Stimulated activated CD4-positive, alpha-beta T cell treated with anti-CD3 and anti-CD28 coated beads, Interleukin-12 subunit alpha, Interleukin-12 subunit beta, amount 100 ng/mL, for 4 hours (primary cell): ENCODE data around the gene CCT2.
"Not testable (repeated sequence)": the region's sequence is repeated elsewhere in the genome, so short reads cannot be mapped to it uniquely, and the experiment has no call there.

ENCODE experiments used
- DNase-seq: peaks from one replicate; pipeline ENCODE4 v3.0.0-alpha.2; 2020

Gene CCT2

GRCh38 chr12:69589082-69589481 is 3.8 kb downstream of the CCT2 start:
- DNase-seq, result no peak

GRCh38 chr12:69595689-69596088 is 10.4 kb downstream of the CCT2 start:
- DNase-seq, result no peak

DNA sequence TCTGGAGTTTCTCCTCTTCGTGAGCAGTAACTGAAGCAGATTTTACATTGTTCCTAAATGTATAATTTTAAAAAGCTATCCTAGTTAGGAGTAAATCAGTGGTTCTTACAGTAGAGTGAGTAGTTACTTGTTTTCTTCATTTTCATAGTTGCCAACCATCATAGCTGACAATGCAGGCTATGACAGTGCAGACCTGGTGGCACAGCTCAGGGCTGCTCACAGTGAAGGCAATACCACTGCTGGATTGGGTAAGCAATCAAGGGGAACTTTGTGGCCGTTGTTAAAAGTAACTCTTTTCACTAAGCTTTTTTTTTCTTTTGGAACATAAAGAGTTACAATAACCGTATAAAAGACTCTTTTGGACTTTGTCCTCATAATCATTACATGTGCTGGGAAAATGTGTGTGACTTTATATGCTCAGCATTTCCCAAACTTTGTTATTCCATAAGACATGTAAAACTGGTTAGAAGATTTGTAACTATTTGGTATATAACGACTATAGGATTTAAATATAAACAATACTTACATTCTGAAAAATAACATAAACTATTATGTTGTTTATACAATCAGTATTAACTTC is 13.0 kb downstream of the CCT2 start:
- no peak for DNase-seq

DNA sequence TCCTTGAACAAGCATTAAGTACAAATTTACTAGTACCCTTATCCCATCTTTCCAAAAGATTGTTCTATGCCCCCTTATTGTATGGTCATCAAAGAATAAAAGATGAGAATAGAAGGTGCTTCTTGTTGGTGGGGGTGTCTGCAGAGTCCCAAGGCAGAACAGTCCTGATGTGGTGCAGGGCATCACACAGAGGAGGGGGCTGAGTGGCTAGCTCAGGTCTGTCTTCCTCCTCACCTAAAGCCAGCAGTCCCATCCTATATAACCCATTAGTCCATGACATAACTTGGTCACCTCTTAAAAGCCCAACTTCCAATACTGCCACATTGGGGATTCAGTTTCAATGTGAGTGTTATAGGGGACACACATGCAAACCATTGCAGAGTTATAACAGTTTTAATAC is 15.5 kb downstream of the CCT2 start:
- DNase-seq, result no peak

GRCh38 chr12:69601962-69602685 is 16.9 kb downstream of the CCT2 start:
- DNase-seq, result no peak

- DNase-seq, result no peak
These were observed 17.7 kb downstream of the CCT2 start for GRCh38 chr12:69602954-69603353.

- DNase-seq, result not testable (repeated sequence)
These were observed 18.3 kb downstream of the CCT2 start for GRCh38 chr12:69603556-69603955.

- DNase-seq, result not testable (repeated sequence)
These were observed 19.0 kb downstream of the CCT2 start for GRCh38 chr12:69604275-69604674.

DNA sequence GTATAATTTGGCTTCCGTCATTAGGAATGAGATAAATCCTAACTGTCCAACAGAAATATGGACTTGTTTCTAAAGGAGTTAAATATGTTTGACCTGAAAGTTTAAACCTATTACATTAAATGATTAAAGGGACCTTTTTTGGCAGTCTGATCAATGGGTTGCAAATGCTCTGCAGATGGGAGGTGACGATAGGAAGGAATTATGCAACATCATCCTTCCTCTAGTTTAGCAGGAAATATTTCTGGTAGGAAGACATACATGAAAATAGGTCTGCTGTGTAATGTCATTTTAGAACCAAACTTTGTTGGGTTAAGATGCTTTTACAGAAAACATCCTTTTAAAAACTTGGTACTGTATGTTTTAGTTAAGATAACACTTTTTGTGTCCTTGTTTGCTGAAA is 22.9 kb downstream of the CCT2 start:
- DNase-seq, result no peak

GRCh38 chr12:69610126-69610525 is 24.9 kb downstream of the CCT2 start:
- DNase-seq, result no peak

DNA sequence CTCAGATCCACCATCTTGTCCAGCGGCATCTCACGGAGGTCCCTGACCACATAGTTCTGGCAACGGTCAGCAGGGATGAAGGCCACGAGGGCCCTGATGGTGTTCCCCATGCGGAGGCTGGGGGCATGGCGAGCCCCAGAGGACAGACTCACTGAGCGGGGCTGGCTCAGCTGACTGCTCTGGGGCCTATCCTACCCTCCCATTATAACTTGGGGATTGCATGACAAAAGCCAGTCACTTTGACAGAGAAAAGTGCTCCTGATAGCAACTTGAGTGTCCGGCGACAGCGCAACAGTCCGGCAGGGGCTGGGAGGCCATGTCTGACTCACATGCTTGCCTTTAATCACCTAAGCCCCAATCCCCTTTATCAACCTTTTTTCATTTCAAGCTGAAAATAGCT is 25.5 kb downstream of the CCT2 start, which contains the start of gene LRRC10:
Gene LRRC10 (minus strand): TSS at position 179 of the 400 bp plus-strand sequence. CDS start 69 bp downstream, at position 110.
- DNase-seq, result no peak

GRCh38 chr12:69613351-69613750 is 28.1 kb downstream of the CCT2 start:
- DNase-seq, result no peak

- DNase-seq, result no peak
These were observed 30.8 kb downstream of the CCT2 start for GRCh38 chr12:69616025-69616424.

GRCh38 chr12:69619050-69619449 is 33.8 kb downstream of the CCT2 start:
- no peak for DNase-seq

DNA sequence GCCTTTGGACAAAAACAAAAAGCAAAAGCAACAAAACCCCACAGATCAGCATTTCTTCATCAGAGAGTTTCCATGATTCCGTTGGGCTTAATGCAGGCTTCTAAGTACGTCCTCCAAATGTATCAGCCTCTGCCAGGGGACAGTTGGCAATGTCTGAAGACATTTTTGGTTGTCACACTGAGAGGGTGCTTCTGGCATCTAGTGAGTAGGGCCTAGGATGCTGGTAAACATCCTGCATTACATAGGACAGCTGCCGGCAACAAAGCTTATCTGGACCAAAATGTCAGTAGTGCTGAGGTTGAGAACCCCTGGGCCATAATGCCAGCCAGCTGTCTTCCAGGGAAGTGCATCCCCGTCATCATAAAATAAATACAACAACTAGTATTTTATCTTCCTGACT is 34.8 kb downstream of the CCT2 start:
- DNase-seq, result no peak

DNA sequence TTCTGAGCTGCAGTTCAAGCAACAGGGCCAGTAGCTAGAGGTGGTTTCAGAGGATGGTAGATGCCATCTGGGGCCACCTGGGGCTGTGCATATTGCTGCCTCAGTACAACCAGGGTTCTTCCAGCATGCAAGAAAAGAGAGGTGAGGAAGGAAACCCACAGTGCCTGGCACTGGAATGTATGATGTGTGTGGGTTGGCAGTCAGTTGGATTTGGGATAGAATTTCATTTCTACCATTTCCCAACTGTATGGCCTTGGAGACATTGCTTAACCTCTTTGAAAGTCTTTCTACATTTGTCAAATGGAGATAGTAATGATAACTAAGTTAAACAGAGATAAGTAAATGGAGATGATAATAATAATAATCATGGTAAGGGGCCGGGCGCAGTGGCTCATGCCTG is 35.7 kb downstream of the CCT2 start:
- DNase-seq, result no peak

- no peak for DNase-seq
These were observed 36.3 kb downstream of the CCT2 start for GRCh38 chr12:69621551-69621950.

- DNase-seq, result no peak
These were observed 38.7 kb downstream of the CCT2 start for GRCh38 chr12:69623970-69624369.

GRCh38 chr12:69627501-69627900 is 42.2 kb downstream of the CCT2 start:
- DNase-seq, result no peak

GRCh38 chr12:69630191-69630590 is 44.9 kb downstream of the CCT2 start:
- DNase-seq, result no peak

- no peak for DNase-seq
These were observed 47.8 kb downstream of the CCT2 start for GRCh38 chr12:69633061-69633460.

- DNase-seq, result peak; percentile 60
These were observed 54.2 kb downstream of the CCT2 start for GRCh38 chr12:69639400-69640016.

- no peak for DNase-seq
These were observed 56.3 kb downstream of the CCT2 start for GRCh38 chr12:69641546-69641945.

DNA sequence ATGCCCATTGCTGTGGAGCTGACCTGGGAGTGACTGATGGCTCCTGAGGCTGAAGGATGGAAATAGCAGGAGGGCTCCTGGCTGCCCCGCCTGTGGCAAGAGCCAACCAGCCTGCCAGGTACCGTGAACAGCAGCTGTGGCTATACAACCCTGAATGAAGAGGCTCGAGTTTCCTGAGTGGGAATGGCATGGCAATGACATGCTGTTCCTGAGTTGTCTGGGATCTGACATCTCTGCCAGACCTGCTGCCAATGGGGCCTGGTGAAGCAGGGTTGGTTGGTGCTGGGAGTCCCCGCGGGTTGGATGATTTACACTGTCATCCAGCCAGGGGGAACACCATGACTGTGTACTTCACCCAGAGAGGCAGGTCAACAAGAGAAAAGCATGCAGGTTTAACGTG is 57.3 kb downstream of the CCT2 start:
- DNase-seq, result no peak
